Gastroesophageal sphincter (tissue), 3 donors: ENCODE measurements around the gene FYN.

ENCODE experiments used
- CTCF ChIP-seq, 4 experiments: fragments of 200-600 bp in 2 of 4; fragments of 450-650 bp in 2 of 4; sonication (generic) in 1 of 4; IDR thresholded peaks; one replicate each; pipeline ENCODE4 v1.5.1; 2017 to 2019; ENCODE audit warnings: antibody characterized with exemption in 4 of 4, mild to moderate bottlenecking in 2 of 4, moderate library complexity in 2 of 4
- EP300 ChIP-seq: sonication (generic); formaldehyde crosslinking; IDR thresholded peaks from one replicate; pipeline ENCODE4 v1.6.1; 2017; ENCODE audit warnings: antibody characterized with exemption, mild to moderate bottlenecking
- POLR2AphosphoS5 ChIP-seq: sonication (generic); formaldehyde crosslinking; IDR thresholded peaks from one replicate; pipeline ENCODE4 v1.6.1; 2017; ENCODE audit warnings: antibody characterized with exemption

DNA sequence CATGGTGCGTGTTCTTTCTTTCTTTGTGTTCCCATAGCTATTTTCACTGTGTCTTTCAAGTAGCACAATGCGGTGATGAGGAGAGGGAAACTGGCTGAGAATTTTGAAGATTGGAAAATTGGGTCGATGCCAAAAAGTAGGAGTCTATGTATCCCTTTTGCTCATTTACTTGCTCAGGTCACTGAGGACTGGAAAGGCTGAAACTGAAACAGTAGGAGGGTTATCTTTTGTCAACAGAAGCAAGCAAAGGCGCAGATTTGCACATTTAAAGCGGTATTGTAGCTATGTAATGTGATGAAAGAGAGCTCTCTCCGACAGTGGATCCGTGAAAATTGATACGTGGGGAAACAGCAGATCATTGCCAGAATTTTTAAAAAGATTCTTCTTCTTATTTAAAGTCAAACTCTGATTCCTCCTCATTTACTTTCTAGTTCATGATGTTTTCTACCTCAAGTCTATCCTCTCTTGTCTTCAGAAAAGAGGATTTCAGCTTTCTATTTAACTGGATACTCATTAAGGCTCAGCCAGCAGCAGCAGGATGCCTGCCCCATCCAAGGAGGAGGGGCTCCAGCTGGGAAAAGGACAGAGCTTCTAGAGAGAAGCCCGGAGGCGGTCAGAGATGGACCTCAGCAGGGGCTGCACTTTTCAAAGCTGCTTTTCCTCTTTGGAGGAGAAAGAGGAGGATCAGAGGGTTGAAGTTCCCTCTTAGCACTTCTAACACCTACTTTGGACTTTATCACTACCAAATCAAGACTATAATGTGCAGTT is 15.9 kb upstream of the FYN start:
- no peak for TF ChIP-seq CTCF (IDR thresholded peaks at IDR 0.05)
- no peak for TF ChIP-seq POLR2AphosphoS5
- TF ChIP-seq EP300, result no peak
